ENCODE measurements around the gene PI4KA.

The PI4KA gene

DNA sequence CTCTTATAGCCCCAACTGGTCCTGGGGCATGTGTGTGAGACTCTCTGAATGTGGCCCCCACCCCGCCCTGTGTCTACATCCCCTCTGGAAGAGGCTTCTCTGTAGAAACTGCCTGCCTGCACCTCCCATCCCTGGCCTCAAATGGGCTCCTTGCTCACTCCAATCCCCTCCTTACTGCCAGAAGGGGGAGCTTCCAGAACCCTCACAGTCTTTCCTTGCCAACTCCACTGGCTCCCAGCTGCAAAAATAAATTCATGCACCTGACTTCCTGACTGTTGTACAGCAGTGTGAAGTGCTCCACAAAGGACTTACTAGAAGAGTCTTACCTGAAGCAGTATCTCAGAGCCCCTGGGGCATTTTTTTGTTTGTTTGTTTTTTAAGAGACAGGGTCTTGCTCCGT lies 99.9 kb downstream of the PI4KA start:
- peaks cover 13% of the 10 kb centered on the region for H3K4me1 ChIP-seq (ENCODE audit: control insufficient read depth, insufficient read depth, low read length, poor library complexity, severe bottlenecking)
- H3K36me3 ChIP-seq (ENCODE audit: control insufficient read depth, insufficient read depth, low read length) = peaks cover 33% of the 10 kb centered on the region
- no peak overlapping the region for H3K4me3 ChIP-seq (ENCODE audit: extremely low read depth, insufficient read depth, low read length, poor library complexity, severe bottlenecking)
- H3K9me3 ChIP-seq (ENCODE audit: control insufficient read depth, low read length) = no peaks in the 10 kb centered on the region
- WGBS, 2 experiments (ENCODE audit: insufficient coverage in 2 of 2) = 90 to 100% methylated on average over 1 to 2 of the region's 2 CpGs
- H3K27ac ChIP-seq (ENCODE audit: low read depth, low read length, severe bottlenecking) = no peak overlapping the region

DNA sequence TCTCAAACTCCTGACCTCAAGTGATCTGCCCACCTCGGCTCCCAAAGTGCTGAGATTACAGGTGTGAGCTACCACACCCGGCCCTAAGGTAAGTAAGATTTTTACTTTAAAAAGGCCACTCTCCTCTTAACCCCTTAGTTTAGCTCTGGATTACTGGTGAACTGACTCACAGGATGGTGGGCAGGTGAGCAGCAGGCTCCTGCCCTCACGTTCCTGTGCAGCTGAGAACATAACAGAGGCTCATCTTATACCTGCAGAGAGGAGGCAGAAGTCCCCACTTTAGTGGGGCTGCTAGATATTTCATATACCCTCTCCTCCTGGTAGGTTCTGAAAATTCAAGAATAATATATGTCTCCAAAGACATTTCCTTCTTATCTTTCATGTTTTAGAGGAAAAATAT lies 101.8 kb downstream of the PI4KA start:
- H3K36me3 ChIP-seq (ENCODE audit: control insufficient read depth, insufficient read depth, low read length) = peaks cover 36% of the 10 kb centered on the region
- H3K9me3 ChIP-seq (ENCODE audit: control insufficient read depth, low read length) = no peaks in the 10 kb centered on the region
- H3K27ac ChIP-seq (ENCODE audit: low read depth, low read length, severe bottlenecking) = no peak overlapping the region
- WGBS, 2 experiments (ENCODE audit: insufficient coverage in 2 of 2) = 88% methylated on average over 1 of the region's 3 CpGs; no CpG with 5 or more reads in 1 of the 2 experiments
- H3K4me3 ChIP-seq (ENCODE audit: extremely low read depth, insufficient read depth, low read length, poor library complexity, severe bottlenecking) = no peak overlapping the region
- peaks cover 12% of the 10 kb centered on the region for H3K4me1 ChIP-seq (ENCODE audit: control insufficient read depth, insufficient read depth, low read length, poor library complexity, severe bottlenecking)

DNA sequence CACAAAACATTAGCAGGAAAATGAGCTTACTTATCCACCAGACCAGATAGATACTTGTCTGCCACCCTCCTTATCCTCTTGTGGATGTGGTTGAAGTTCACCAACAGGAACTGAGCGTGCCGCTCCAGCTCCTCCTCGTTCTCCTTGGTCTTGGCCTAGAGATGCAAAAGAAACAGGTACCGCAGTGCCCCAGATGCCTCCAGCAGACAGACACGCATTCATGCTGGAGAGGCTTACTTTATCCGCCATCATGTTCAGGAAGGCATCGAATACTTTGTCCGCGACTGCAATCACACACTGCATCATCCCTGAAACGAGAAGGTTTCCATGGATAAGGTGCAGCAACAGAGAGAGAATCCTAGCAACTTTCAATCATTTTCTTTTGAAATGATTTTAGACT lies 105.7 kb downstream of the PI4KA start:
- Histone ChIP-seq H3K36me3 (ENCODE audit: control insufficient read depth, insufficient read depth, low read length) (peaks cover 27% of the 10 kb centered on the region), H3K4me3 (ENCODE audit: extremely low read depth, insufficient read depth, low read length, poor library complexity, severe bottlenecking) (no peak overlapping the region), H3K4me1 (ENCODE audit: control insufficient read depth, insufficient read depth, low read length, poor library complexity, severe bottlenecking) (no peaks in the 10 kb centered on the region), H3K9me3 (ENCODE audit: control insufficient read depth, low read length) (no peaks in the 10 kb centered on the region), H3K27ac (ENCODE audit: low read depth, low read length, severe bottlenecking) (no peak overlapping the region)
- WGBS, 2 experiments (ENCODE audit: insufficient coverage in 2 of 2) = 89 to 96% methylated on average over 9 to 10 of the region's 10 CpGs

DNA sequence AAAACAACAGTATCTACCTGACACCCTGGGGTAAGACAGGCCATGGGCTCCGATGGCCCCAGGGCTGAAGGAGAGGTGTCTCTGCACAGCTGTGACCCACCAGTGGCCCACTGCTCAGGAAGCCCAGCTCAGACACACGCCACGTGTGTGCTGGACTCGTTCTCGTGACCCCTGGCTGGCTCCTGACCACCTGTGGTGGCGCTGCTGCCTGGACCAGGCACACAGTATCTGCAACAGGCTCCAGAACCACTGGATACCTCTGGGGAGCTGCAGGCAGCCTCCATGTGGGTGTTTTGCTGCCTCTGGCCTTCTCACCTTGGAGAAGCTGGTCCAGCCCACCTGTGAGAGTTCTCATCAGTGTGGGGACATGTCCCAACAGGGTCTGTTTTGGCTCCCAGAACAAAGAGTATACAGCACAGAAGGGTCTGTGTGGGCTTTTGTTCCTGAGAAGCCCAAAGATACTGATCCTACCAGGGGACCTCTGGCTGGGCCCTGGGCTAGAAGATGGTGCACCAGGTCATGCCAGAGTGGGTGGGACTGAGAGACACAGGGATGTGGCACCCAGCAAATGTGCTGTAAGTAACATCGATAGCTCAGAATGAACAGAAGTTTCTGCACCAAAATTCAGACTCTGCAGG lies 106.4 kb downstream of the PI4KA start:
- Histone ChIP-seq H3K36me3 (ENCODE audit: control insufficient read depth, insufficient read depth, low read length) (peaks cover 23% of the 10 kb centered on the region), H3K9me3 (ENCODE audit: control insufficient read depth, low read length) (no peaks in the 10 kb centered on the region), H3K4me1 (ENCODE audit: control insufficient read depth, insufficient read depth, low read length, poor library complexity, severe bottlenecking) (no peaks in the 10 kb centered on the region), H3K4me3 (ENCODE audit: extremely low read depth, insufficient read depth, low read length, poor library complexity, severe bottlenecking) (no peak overlapping the region), H3K27ac (ENCODE audit: low read depth, low read length, severe bottlenecking) (no peak overlapping the region)
- WGBS, 2 experiments (ENCODE audit: insufficient coverage in 2 of 2) = 90 to 96% methylated on average over 7 of the region's 7 CpGs

DNA sequence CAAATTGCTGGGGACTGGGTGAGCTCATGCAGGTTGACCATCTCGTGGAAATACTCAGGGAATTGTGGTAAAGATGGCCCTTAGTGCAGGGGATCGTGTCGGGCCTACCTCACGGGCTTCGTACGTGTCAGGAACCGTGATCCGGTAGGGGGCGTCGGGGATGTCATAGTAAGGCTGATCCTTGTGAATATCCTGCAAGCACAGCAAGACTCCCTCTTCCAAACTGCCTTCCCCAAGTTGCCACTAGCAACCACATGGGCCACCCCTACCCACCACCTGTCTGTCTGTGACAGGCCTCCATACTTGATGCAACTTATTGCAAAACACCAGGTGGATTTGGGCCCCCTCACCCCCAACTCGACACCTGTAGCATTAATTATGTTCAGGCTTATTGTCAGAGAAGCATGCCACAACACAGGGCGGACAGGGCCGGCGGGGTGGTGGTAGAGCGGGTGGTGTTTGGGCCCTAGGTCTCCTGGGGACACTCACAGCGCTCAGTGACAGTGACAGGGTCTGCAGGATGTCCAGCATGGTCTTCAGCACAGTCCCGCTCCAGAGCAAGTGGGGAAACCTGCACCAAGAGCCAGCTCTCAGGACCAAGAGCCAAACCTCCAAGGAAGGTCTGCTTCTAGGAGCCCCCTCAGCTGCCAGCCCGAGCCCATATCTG lies 107.3 kb downstream of the PI4KA start:
- no peak overlapping the region for H3K4me3 ChIP-seq (ENCODE audit: extremely low read depth, insufficient read depth, low read length, poor library complexity, severe bottlenecking)
- H3K9me3 ChIP-seq (ENCODE audit: control insufficient read depth, low read length) = no peaks in the 10 kb centered on the region
- 76 to 87% methylated on average over 14 to 17 of the region's 18 CpGs for WGBS, 2 experiments (ENCODE audit: insufficient coverage in 2 of 2)
- peaks cover 26% of the 10 kb centered on the region for H3K36me3 ChIP-seq (ENCODE audit: control insufficient read depth, insufficient read depth, low read length)
- no peaks in the 10 kb centered on the region for H3K4me1 ChIP-seq (ENCODE audit: control insufficient read depth, insufficient read depth, low read length, poor library complexity, severe bottlenecking)
- no peak overlapping the region for H3K27ac ChIP-seq (ENCODE audit: low read depth, low read length, severe bottlenecking)

DNA sequence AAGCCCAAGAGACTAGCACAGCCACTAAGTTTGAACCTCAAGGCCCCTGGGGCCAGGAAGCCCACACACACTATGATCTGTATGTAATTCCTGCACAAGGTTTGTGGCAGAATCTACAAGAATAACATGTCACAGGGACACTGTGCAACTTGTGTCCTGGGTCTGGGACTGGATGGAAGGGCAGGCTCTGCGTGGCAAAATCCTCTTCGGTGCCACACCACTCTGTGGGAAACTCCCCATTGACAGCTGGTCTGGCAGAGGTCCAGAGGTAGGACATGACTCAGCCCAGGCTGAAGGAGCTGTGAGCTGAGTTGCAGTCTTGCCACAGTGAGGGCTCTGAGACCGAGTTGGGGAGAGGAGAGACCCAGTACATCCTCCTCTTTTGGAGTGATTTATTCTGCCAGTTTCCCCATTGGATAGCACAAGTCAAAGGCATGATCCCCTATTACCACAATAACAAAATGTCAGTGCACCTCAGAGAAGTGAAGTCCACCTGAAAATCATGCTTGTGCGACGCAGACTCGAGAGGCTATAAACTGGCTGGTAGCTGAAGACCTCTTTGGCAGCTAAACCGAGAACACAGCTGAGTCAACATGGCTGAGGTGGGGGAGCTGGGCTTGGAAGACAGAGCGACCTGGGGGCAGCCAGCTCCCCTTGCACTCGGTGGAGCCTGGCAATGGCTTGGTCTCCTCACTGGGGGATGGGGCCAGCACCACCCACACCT lies 108.0 kb downstream of the PI4KA start:
- Histone ChIP-seq H3K36me3 (ENCODE audit: control insufficient read depth, insufficient read depth, low read length) (peaks cover 28% of the 10 kb centered on the region), H3K4me3 (ENCODE audit: extremely low read depth, insufficient read depth, low read length, poor library complexity, severe bottlenecking) (no peak overlapping the region), H3K27ac (ENCODE audit: low read depth, low read length, severe bottlenecking) (no peak overlapping the region), H3K4me1 (ENCODE audit: control insufficient read depth, insufficient read depth, low read length, poor library complexity, severe bottlenecking) (no peaks in the 10 kb centered on the region), H3K9me3 (ENCODE audit: control insufficient read depth, low read length) (no peaks in the 10 kb centered on the region)
- 91 to 94% methylated on average over 8 to 9 of the region's 9 CpGs for WGBS, 2 experiments (ENCODE audit: insufficient coverage in 2 of 2)

DNA sequence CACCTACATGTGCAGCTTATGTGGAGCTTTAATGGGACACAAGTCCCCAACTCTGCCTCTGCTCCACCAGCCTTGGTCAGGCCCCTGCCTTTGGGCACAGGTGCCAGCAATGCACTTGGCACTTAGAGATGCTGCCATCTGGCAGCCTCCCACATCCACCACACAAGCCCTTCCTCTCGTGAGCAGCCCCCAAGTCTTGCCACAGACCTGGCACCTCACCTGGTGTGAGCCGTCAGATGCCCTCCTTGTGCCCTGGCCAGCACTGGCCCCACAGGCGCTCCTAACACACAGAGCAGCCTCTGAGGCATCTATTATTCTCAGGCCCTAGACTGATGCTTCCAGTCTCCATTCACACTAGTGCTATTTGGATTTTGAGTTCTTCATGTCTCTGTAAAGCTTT lies 109.2 kb downstream of the PI4KA start:
- no peak overlapping the region for H3K27ac ChIP-seq (ENCODE audit: low read depth, low read length, severe bottlenecking)
- H3K36me3 ChIP-seq (ENCODE audit: control insufficient read depth, insufficient read depth, low read length) = peaks cover 38% of the 10 kb centered on the region
- 96 to 97% methylated on average over 2 to 3 of the region's 3 CpGs for WGBS, 2 experiments (ENCODE audit: insufficient coverage in 2 of 2)
- H3K4me1 ChIP-seq (ENCODE audit: control insufficient read depth, insufficient read depth, low read length, poor library complexity, severe bottlenecking) = no peaks in the 10 kb centered on the region
- no peak overlapping the region for H3K4me3 ChIP-seq (ENCODE audit: extremely low read depth, insufficient read depth, low read length, poor library complexity, severe bottlenecking)
- no peaks in the 10 kb centered on the region for H3K9me3 ChIP-seq (ENCODE audit: control insufficient read depth, low read length)

DNA sequence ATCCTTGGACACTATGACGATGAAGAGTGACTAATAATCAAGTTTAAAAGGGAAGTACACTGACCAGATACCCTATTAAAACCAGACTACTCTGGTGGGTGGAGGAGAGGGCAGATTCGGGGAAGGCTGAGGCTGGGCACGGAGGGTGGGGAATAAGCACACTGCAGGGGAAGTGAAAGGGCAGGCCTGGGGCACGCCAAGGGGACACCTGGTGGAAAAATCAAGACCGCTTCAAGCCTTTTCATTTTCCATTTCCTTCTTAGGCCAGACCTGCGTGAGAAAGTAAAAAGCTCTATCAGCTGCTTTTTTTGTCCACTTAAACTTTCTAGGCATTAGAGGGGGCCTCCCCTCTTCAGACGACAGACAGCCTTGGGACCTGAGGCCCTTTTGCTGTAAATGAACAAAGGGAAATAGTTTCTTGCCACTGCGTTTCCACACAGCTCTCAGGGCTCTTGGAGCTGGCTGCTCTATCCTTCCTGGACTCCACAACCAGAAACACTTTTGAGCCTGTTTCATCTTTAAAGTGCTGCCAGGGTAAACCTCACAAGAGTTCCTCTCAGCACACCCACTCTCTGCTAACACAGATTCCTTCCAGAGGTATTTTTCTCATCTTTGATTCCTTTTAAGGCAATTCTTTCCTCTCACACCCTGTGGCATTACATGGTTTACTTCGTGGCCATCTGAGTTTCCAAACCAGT lies 109.7 kb downstream of the PI4KA start:
- Histone ChIP-seq H3K27ac (ENCODE audit: low read depth, low read length, severe bottlenecking) (no peak overlapping the region), H3K36me3 (ENCODE audit: control insufficient read depth, insufficient read depth, low read length) (peaks cover 44% of the 10 kb centered on the region), H3K9me3 (ENCODE audit: control insufficient read depth, low read length) (no peaks in the 10 kb centered on the region), H3K4me3 (ENCODE audit: extremely low read depth, insufficient read depth, low read length, poor library complexity, severe bottlenecking) (no peak overlapping the region), H3K4me1 (ENCODE audit: control insufficient read depth, insufficient read depth, low read length, poor library complexity, severe bottlenecking) (no peaks in the 10 kb centered on the region)
- 88 to 93% methylated on average over 7 of the region's 9 CpGs for WGBS, 2 experiments (ENCODE audit: insufficient coverage in 2 of 2)

DNA sequence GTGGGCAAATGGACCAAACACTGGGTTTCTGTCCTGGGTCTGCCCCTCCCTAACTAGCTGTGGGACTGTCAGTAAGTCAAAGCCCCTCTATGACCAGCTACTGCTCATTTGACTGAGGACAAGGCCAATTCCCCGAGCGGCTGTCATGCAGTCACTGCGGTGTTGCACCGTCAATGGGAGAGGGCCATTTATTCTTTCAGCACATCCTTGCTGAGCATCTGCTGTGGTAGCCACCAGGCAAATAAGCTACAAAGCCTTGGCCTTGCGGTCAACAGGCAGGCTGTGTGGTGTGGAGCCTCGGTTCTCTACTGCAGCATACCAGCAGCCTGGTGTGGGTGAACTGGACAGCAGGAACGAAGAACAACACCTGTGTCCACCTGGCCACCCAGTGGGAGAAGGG lies 110.5 kb downstream of the PI4KA start:
- 92 to 100% methylated on average over 6 to 7 of the region's 7 CpGs for WGBS, 2 experiments (ENCODE audit: insufficient coverage in 2 of 2)
- Histone ChIP-seq H3K4me1 (ENCODE audit: control insufficient read depth, insufficient read depth, low read length, poor library complexity, severe bottlenecking) (no peaks in the 10 kb centered on the region), H3K36me3 (ENCODE audit: control insufficient read depth, insufficient read depth, low read length) (peaks cover 44% of the 10 kb centered on the region), H3K9me3 (ENCODE audit: control insufficient read depth, low read length) (no peaks in the 10 kb centered on the region), H3K4me3 (ENCODE audit: extremely low read depth, insufficient read depth, low read length, poor library complexity, severe bottlenecking) (no peak overlapping the region), H3K27ac (ENCODE audit: low read depth, low read length, severe bottlenecking) (no peak overlapping the region)

DNA sequence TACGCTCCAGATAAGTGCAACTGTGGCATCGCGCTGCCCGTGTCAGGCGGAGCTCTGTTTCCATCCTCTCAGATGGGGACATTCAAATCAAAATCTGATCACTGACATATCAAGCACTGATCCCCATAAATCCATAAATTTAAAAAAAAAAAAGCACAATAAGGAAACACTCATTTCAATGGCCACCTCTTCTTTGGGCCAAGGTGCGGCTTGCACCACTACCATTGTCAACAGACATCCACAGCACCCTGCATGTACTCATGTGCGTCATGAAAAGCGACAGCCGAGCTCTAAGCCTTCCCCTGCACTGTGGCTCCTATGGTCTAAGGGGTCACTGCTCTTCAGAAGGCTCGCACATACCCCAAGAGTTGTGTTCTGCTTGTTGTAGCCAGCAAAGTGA lies 111.4 kb downstream of the PI4KA start:
- no peak overlapping the region for H3K27ac ChIP-seq (ENCODE audit: low read depth, low read length, severe bottlenecking)
- 98 to 100% methylated on average over 7 to 10 of the region's 10 CpGs for WGBS, 2 experiments (ENCODE audit: insufficient coverage in 2 of 2)
- H3K9me3 ChIP-seq (ENCODE audit: control insufficient read depth, low read length) = no peaks in the 10 kb centered on the region
- no peaks in the 10 kb centered on the region for H3K4me1 ChIP-seq (ENCODE audit: control insufficient read depth, insufficient read depth, low read length, poor library complexity, severe bottlenecking)
- H3K36me3 ChIP-seq (ENCODE audit: control insufficient read depth, insufficient read depth, low read length) = peaks cover 40% of the 10 kb centered on the region
- H3K4me3 ChIP-seq (ENCODE audit: extremely low read depth, insufficient read depth, low read length, poor library complexity, severe bottlenecking) = no peak overlapping the region

Measured in mesodermal cell (in vitro differentiated cells).